K562 (cell line): ENCODE data around the gene LYSMD1. TPM values are rescaled to one million over a fixed set of nuclear protein-coding genes. Genes with fewer than 3 reads are reported as not detected.
A peak's percentile ranks its signal among the peaks of the same experiment; 100 is the strongest.

Experiments
- EGR1 ChIP-seq: fragments of 450-650 bp; conservative IDR thresholded peaks from 2 replicates; pipeline ENCODE4 v1.6.1; 2017; ENCODE audit warnings: mild to moderate bottlenecking
- HLTF ChIP-seq: fragments of 450-650 bp; IDR thresholded peaks from 2 replicates; pipeline ENCODE4 v1.6.1; 2016
- HNRNPUL1 ChIP-seq: fragments of 200-400 bp; formaldehyde crosslinking; IDR thresholded peaks from 2 replicates; pipeline ENCODE4 v1.6.1; 2017; ENCODE audit warnings: low read length
- KDM5B ChIP-seq: fragments of 200-600 bp; sonication (generic); IDR thresholded peaks from 2 replicates; pipeline ENCODE4 v1.6.1; 2012; ENCODE audit warnings: low read depth, mild to moderate bottlenecking, moderate library complexity, low read length, control low read depth, inconsistent platforms; ENCODE audit not compliant: insufficient replicate concordance
- NFIX ChIP-seq: fragments of 250-450 bp; sonication (Bioruptor Pico); IDR thresholded peaks from 2 replicates; pipeline ENCODE4 v1.4.0; 2020; ENCODE audit warnings: low read depth, mild to moderate bottlenecking, moderate library complexity
- SIN3A ChIP-seq, 2 experiments: fragments of 150-350 bp in 1 of 2; IDR thresholded peaks; 2 replicates each; pipeline ENCODE4 v1.6.1; 2011 to 2016; ENCODE audit warnings: borderline replicate concordance in 2 of 2, low read depth in 2 of 2, low read length in 2 of 2, mild to moderate bottlenecking in 2 of 2, moderate library complexity in 2 of 2; ENCODE audit not compliant: control insufficient read depth in 1 of 2
- ZNF551 ChIP-seq: fragments of 250-450 bp; sonication (Bioruptor Pico); IDR thresholded peaks from 2 replicates; pipeline ENCODE4 v1.5.0; 2021; ENCODE audit warnings: mild to moderate bottlenecking, moderate library complexity
- polyA plus RNA-seq, 8 experiments: library from polyadenylated mRNA; depleted of rRNA in 4 of 8; stranded (reverse) in 5 of 8; unstranded in 3 of 8; fragments of >200 nt; fragmentation: Nextera tagmentation in 2 of 8; fragmentation: Illumina TruSeq in 1 of 8; extraction: Ambion mirVana in 2 of 8; extraction: Trizol in 1 of 8; gene quantifications; 2 replicates each; pipeline versions ENCODE4 v1.2.1 to v1.2.3, GENCODE V29; 2011 to 2014; ENCODE audit warnings: inconsistent platforms in 1 of 8, missing spikeins in 1 of 8
- total RNA-seq, 7 experiments: library from RNA; depleted of rRNA in 6 of 7; stranded (reverse); fragments of >200 nt in 6 of 7; fragmentation: Illumina TruSeq in 2 of 7; extraction: Trizol in 2 of 7; gene quantifications; 2 replicates each; pipeline versions ENCODE4 v1.2.1 to v1.2.3, GENCODE V29; 2011 to 2021; ENCODE audit warnings: low replicate concordance in 1 of 7
- TF ChIP-seq, protein P1 (sequence below): fragments of 250-450 bp; sonication (Bioruptor Pico); IDR thresholded peaks from 2 replicates; pipeline ENCODE4 v1.4.0; 2020
- TF ChIP-seq, protein P2 (sequence below): IDR thresholded peaks from 3 replicates; pipeline ENCODE4 v1.6.1; 2011; ENCODE audit warnings: borderline replicate concordance, mild to moderate bottlenecking, moderate library complexity; ENCODE audit not compliant: insufficient read length; ENCODE audit errors: extremely low read depth
- TF ChIP-seq, protein P3 (sequence below): sonication (generic); formaldehyde crosslinking; IDR thresholded peaks from 2 replicates; pipeline ENCODE4 v1.8.0; 2022; ENCODE audit warnings: mild to moderate bottlenecking, missing genetic modification reagents, borderline replicate concordance
- TF ChIP-seq, protein P4 (sequence below): fragments of 450-650 bp; IDR thresholded peaks from 2 replicates; pipeline ENCODE4 v1.6.1; 2016; ENCODE audit warnings: low read depth, mild to moderate bottlenecking, moderate library complexity
- TF ChIP-seq, protein P5 (sequence below), 2 experiments: fragments of 450-650 bp in 1 of 2; sonication (generic) in 1 of 2; formaldehyde crosslinking; conservative IDR thresholded peaks; 2 replicates each; pipeline versions ENCODE4 v1.4.0 to v1.8.1; 2020 to 2022; ENCODE audit warnings: mild to moderate bottlenecking in 1 of 2, missing genetic modification reagents in 1 of 2

Gene LYSMD1
- total and polyA plus RNA-seq, 9 of the 15 experiments (the other 6 are each of a cell fraction or from before 2014, with no cell fraction given), result 2.2 to 9.4 (median 6.0) TPM

DNA sequence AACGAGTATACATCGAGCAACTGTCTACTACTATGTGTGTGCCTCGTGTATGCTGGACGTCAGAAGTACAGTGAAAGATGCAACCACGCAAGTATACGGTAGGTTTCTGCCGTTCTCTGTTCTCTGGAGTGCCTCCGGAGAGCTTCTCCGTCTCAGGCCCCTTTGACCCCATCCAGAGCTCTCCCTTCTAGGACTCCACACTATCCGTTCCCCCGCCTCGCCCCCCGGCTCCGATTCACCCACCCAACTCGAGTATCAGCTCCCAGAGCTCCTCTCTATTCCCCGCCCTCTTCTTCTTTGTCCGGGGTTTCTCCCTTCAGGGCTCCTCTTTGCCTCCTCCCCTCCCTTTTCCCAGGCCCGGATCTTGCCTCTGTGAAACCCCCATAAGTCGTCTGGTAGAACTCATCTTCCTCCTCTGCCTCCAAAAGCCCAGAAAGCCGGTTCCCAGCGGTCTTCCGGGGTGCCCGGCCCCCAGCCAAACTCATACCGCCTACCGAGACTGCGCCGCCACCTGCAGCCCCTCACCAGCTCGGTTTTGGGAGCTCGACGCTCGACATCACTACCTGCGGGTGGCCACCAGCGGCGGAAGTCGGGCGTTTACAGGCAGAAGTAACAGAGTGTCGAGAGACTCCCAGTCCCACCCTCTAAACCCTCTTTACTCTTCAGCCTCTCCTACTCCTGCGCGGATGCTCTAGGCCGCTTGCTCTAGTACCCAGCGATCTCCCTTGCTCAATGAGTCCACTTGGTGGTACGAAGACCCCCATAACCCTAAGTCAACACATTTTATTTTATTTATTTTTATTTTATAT is 24.1 kb upstream of the LYSMD1 start, which contains the start of gene VPS72 (continued):
- TF ChIP-seq, protein P1, sequence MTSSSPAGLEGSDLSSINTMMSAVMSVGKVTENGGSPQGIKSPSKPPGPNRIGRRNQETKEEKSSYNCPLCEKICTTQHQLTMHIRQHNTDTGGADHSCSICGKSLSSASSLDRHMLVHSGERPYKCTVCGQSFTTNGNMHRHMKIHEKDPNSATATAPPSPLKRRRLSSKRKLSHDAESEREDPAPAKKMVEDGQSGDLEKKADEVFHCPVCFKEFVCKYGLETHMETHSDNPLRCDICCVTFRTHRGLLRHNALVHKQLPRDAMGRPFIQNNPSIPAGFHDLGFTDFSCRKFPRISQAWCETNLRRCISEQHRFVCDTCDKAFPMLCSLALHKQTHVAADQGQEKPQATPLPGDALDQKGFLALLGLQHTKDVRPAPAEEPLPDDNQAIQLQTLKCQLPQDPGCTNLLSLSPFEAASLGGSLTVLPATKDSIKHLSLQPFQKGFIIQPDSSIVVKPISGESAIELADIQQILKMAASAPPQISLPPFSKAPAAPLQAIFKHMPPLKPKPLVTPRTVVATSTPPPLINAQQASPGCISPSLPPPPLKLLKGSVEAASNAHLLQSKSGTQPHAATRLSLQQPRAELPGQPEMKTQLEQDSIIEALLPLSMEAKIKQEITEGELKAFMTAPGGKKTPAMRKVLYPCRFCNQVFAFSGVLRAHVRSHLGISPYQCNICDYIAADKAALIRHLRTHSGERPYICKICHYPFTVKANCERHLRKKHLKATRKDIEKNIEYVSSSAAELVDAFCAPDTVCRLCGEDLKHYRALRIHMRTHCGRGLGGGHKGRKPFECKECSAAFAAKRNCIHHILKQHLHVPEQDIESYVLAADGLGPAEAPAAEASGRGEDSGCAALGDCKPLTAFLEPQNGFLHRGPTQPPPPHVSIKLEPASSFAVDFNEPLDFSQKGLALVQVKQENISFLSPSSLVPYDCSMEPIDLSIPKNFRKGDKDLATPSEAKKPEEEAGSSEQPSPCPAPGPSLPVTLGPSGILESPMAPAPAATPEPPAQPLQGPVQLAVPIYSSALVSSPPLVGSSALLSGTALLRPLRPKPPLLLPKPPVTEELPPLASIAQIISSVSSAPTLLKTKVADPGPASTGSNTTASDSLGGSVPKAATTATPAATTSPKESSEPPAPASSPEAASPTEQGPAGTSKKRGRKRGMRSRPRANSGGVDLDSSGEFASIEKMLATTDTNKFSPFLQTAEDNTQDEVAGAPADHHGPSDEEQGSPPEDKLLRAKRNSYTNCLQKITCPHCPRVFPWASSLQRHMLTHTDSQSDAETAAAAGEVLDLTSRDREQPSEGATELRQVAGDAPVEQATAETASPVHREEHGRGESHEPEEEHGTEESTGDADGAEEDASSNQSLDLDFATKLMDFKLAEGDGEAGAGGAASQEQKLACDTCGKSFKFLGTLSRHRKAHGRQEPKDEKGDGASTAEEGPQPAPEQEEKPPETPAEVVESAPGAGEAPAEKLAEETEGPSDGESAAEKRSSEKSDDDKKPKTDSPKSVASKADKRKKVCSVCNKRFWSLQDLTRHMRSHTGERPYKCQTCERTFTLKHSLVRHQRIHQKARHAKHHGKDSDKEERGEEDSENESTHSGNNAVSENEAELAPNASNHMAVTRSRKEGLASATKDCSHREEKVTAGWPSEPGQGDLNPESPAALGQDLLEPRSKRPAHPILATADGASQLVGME (CRISPR knock-in tag), result peak; percentile 9; the same call in 1 of the 2 replicates
- TF ChIP-seq, protein P2, sequence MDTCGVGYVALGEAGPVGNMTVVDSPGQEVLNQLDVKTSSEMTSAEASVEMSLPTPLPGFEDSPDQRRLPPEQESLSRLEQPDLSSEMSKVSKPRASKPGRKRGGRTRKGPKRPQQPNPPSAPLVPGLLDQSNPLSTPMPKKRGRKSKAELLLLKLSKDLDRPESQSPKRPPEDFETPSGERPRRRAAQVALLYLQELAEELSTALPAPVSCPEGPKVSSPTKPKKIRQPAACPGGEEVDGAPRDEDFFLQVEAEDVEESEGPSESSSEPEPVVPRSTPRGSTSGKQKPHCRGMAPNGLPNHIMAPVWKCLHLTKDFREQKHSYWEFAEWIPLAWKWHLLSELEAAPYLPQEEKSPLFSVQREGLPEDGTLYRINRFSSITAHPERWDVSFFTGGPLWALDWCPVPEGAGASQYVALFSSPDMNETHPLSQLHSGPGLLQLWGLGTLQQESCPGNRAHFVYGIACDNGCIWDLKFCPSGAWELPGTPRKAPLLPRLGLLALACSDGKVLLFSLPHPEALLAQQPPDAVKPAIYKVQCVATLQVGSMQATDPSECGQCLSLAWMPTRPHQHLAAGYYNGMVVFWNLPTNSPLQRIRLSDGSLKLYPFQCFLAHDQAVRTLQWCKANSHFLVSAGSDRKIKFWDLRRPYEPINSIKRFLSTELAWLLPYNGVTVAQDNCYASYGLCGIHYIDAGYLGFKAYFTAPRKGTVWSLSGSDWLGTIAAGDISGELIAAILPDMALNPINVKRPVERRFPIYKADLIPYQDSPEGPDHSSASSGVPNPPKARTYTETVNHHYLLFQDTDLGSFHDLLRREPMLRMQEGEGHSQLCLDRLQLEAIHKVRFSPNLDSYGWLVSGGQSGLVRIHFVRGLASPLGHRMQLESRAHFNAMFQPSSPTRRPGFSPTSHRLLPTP, result no peak
- TF ChIP-seq NFIX (CRISPR knock-in tag), result no peak
- TF ChIP-seq EGR1, result no peak
- TF ChIP-seq HNRNPUL1, result no peak
- TF ChIP-seq, protein P3, sequence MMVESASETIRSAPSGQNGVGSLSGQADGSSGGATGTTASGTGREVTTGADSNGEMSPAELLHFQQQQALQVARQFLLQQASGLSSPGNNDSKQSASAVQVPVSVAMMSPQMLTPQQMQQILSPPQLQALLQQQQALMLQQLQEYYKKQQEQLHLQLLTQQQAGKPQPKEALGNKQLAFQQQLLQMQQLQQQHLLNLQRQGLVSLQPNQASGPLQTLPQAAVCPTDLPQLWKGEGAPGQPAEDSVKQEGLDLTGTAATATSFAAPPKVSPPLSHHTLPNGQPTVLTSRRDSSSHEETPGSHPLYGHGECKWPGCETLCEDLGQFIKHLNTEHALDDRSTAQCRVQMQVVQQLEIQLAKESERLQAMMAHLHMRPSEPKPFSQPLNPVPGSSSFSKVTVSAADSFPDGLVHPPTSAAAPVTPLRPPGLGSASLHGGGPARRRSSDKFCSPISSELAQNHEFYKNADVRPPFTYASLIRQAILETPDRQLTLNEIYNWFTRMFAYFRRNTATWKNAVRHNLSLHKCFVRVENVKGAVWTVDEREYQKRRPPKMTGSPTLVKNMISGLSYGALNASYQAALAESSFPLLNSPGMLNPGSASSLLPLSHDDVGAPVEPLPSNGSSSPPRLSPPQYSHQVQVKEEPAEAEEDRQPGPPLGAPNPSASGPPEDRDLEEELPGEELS (CRISPR knock-in tag), result no peak
- TF ChIP-seq, protein P4, sequence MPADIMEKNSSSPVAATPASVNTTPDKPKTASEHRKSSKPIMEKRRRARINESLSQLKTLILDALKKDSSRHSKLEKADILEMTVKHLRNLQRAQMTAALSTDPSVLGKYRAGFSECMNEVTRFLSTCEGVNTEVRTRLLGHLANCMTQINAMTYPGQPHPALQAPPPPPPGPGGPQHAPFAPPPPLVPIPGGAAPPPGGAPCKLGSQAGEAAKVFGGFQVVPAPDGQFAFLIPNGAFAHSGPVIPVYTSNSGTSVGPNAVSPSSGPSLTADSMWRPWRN, result no peak
- peak; percentile 88 to 89; a peak in 3 of 4 replicates for TF ChIP-seq SIN3A (IDR thresholded peaks at IDR 0.05; ENCODE audit: borderline replicate concordance in 2 of 2, control insufficient read depth in 1 of 2, low read depth in 2 of 2, low read length in 2 of 2)
- no peak for TF ChIP-seq ZNF551 (CRISPR knock-in tag)
- TF ChIP-seq HLTF, result no peak
- peak; percentile 91 for TF ChIP-seq KDM5B
- TF ChIP-seq, protein P5, sequence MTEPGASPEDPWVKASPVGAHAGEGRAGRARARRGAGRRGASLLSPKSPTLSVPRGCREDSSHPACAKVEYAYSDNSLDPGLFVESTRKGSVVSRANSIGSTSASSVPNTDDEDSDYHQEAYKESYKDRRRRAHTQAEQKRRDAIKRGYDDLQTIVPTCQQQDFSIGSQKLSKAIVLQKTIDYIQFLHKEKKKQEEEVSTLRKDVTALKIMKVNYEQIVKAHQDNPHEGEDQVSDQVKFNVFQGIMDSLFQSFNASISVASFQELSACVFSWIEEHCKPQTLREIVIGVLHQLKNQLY (CRISPR knock-in tag; conservative IDR thresholded peaks at IDR 0.05), result no peak
